SK-N-MC (cell line): ENCODE data around the gene FMNL3.

Source experiments
- EZH2 ChIP-seq: fragments of 200-600 bp; sonication (generic); IDR thresholded peaks from one replicate; pipeline ENCODE4 v1.6.1; 2017; ENCODE audit warnings: antibody characterized with exemption
- FOXP2 ChIP-seq: optimal IDR thresholded peaks from 2 replicates; pipeline ENCODE3; 2011; ENCODE audit warnings: mild to moderate bottlenecking, moderate library complexity; ENCODE audit not compliant: insufficient read depth; ENCODE audit errors: extremely low read length, control extremely low read depth
- POLR2AphosphoS5 ChIP-seq: IDR thresholded peaks from 2 replicates; pipeline ENCODE4 v1.6.1; 2012; ENCODE audit warnings: mild to moderate bottlenecking, low read depth, low read length, borderline replicate concordance

GRCh38 chr12:49683599-49684309 lies 23.5 kb downstream of the FMNL3 start:
- no peak for TF ChIP-seq POLR2AphosphoS5
- no peak for TF ChIP-seq EZH2
- no peak for TF ChIP-seq FOXP2
